Loucy (cell line): ENCODE data around the gene PPTC7.

ENCODE experiments used
- EZH2phosphoT487 ChIP-seq: fragments of 200-600 bp; IDR thresholded peaks from 2 replicates; pipeline ENCODE4 v1.6.1; 2018; ENCODE audit warnings: antibody characterized with exemption, mild to moderate bottlenecking, moderate library complexity, borderline replicate concordance
- TF ChIP-seq, protein P1 (sequence below): fragments of 200-600 bp; sonication (generic); conservative IDR thresholded peaks from 2 replicates; pipeline ENCODE4 v1.5.1; 2014; ENCODE audit warnings: mild to moderate bottlenecking, antibody characterized with exemption, low read length

DNA sequence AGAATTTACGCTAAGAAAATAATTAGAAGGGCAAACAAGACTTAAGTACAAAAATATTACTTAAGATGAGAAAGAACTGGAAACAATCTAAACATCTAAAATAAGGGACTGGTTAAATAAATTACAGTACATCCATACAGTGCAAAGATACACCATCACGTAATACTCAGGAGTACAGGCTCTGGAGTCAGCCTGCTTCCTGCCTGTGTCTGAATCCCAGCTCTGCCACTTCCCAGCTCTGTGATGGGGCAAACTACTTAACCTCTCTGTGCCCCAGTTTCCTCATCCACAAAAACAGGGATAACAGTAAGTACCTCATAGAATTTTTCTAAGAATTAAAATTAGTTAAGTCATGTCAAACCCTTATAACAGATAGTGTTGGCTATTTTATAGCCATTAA is 36.0 kb downstream of the PPTC7 start:
- TF ChIP-seq, protein P1, sequence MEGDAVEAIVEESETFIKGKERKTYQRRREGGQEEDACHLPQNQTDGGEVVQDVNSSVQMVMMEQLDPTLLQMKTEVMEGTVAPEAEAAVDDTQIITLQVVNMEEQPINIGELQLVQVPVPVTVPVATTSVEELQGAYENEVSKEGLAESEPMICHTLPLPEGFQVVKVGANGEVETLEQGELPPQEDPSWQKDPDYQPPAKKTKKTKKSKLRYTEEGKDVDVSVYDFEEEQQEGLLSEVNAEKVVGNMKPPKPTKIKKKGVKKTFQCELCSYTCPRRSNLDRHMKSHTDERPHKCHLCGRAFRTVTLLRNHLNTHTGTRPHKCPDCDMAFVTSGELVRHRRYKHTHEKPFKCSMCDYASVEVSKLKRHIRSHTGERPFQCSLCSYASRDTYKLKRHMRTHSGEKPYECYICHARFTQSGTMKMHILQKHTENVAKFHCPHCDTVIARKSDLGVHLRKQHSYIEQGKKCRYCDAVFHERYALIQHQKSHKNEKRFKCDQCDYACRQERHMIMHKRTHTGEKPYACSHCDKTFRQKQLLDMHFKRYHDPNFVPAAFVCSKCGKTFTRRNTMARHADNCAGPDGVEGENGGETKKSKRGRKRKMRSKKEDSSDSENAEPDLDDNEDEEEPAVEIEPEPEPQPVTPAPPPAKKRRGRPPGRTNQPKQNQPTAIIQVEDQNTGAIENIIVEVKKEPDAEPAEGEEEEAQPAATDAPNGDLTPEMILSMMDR = no peak
- no peak for TF ChIP-seq EZH2phosphoT487
